ENCODE data around the gene DHX38. TPM values are rescaled to one million over a fixed set of nuclear protein-coding genes. Genes with fewer than 3 reads are reported as not detected.

DHX38 gene
- total RNA-seq, 4 donors from 2014 or later = 36.6 to 98.9 (median 57.5) TPM

DNA sequence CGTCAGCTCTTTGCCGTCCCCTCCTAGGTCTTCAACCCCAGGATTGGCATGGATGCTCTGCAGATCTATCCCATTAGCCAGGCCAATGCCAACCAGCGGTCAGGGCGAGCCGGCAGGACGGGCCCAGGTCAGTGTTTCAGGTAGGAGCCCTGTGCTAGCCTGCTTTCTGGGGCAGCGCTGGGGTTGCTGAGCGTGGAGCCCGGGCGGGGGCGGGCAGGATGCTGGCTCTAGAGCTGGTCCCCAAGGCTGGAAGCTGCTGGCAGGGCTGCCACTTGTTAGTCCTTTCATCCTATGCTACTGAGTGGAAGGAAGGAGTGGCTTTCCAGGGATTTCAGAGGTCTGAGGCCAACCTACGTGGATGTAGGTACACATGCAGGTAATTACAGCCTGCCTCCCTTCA is 12.3 kb downstream of the DHX38 start:
- WGBS = 97% methylated on average over 11 of the region's 12 CpGs
- DNase-seq (ENCODE audit: low spot score in 2 of 2) = no peak
- no peak for TF ChIP-seq POLR2A (IDR thresholded peaks at IDR 0.05)
- TF ChIP-seq, protein P1, sequence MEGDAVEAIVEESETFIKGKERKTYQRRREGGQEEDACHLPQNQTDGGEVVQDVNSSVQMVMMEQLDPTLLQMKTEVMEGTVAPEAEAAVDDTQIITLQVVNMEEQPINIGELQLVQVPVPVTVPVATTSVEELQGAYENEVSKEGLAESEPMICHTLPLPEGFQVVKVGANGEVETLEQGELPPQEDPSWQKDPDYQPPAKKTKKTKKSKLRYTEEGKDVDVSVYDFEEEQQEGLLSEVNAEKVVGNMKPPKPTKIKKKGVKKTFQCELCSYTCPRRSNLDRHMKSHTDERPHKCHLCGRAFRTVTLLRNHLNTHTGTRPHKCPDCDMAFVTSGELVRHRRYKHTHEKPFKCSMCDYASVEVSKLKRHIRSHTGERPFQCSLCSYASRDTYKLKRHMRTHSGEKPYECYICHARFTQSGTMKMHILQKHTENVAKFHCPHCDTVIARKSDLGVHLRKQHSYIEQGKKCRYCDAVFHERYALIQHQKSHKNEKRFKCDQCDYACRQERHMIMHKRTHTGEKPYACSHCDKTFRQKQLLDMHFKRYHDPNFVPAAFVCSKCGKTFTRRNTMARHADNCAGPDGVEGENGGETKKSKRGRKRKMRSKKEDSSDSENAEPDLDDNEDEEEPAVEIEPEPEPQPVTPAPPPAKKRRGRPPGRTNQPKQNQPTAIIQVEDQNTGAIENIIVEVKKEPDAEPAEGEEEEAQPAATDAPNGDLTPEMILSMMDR (IDR thresholded peaks at IDR 0.05) = no peak
- TF ChIP-seq POLR2AphosphoS5 (IDR thresholded peaks at IDR 0.05) = no peak
- TF ChIP-seq EP300 (IDR thresholded peaks at IDR 0.05) = no peak
- no peaks in the 10 kb centered on the region for H3K4me1 ChIP-seq
- no peaks in the 10 kb centered on the region for H3K9me3 ChIP-seq
- no peak overlapping the region for H3K4me3 ChIP-seq
- no peaks in the 10 kb centered on the region for H3K27me3 ChIP-seq
- peaks cover 100% of the 10 kb centered on the region for H3K36me3 ChIP-seq
- H3K27ac ChIP-seq = no peak overlapping the region

DNA sequence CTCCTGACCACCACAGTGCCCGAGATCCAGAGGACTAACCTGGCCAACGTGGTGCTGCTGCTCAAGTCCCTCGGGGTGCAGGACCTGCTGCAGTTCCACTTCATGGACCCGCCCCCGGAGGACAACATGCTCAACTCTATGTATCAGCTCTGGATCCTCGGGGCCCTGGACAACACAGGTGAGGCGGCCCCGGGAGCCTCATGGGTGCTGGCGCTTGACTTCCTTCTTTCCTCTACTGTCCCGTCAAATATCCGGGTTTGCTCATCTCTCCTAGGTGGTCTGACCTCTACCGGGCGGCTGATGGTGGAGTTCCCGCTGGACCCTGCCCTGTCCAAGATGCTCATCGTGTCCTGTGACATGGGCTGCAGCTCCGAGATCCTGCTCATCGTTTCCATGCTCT is 13.7 kb downstream of the DHX38 start:
- Histone ChIP-seq H3K9me3 (no peaks in the 10 kb centered on the region), H3K27ac (no peak overlapping the region), H3K4me1 (no peaks in the 10 kb centered on the region), H3K36me3 (peaks cover 100% of the 10 kb centered on the region), H3K4me3 (no peak overlapping the region), H3K27me3 (no peaks in the 10 kb centered on the region)
- no peak for DNase-seq (ENCODE audit: low spot score in 2 of 2)
- TF ChIP-seq POLR2AphosphoS5 (IDR thresholded peaks at IDR 0.05) = no peak
- WGBS = 90% methylated on average over 15 of the region's 17 CpGs

DNA sequence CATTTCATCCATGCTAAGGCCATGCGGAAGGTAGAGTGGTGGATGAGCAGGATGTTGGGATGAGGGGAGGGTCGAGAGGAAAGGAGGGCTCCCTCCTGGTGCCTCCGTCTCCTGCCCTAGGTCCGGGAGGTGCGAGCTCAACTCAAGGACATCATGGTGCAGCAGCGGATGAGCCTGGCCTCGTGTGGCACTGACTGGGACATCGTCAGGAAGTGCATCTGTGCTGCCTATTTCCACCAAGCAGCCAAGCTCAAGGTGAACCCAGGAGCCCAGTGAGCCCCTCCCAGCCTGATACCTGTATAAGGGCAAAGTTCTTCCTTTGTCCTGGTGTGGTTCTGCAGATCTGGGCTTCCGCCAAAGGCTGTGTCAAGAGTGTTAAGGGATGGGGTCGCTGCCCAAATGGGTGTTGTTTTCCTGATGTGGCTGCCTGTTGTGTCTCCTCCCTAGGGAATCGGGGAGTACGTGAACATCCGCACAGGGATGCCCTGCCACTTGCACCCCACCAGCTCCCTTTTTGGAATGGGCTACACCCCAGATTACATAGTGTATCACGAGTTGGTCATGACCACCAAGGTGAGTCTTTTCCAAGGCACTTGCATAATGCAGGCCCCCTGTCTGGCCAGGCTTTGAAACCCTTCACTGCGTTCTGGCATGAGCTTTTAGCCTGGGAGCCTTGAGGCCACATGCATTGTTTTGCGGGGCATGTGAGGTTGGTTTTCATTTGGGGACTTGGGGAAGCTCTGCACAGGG is 14.9 kb downstream of the DHX38 start:
- 96% methylated on average over 15 of the region's 16 CpGs for WGBS
- TF ChIP-seq POLR2A (IDR thresholded peaks at IDR 0.05) (no peak), EP300 (IDR thresholded peaks at IDR 0.05) (no peak)
- H3K27me3 ChIP-seq = no peaks in the 10 kb centered on the region
- H3K4me1 ChIP-seq = no peaks in the 10 kb centered on the region
- DNase-seq (ENCODE audit: low spot score in 2 of 2) = no peak
- no peaks in the 10 kb centered on the region for H3K9me3 ChIP-seq
- peaks cover 95% of the 10 kb centered on the region for H3K36me3 ChIP-seq
- no peak overlapping the region for H3K27ac ChIP-seq
- H3K4me3 ChIP-seq = no peak overlapping the region

DNA sequence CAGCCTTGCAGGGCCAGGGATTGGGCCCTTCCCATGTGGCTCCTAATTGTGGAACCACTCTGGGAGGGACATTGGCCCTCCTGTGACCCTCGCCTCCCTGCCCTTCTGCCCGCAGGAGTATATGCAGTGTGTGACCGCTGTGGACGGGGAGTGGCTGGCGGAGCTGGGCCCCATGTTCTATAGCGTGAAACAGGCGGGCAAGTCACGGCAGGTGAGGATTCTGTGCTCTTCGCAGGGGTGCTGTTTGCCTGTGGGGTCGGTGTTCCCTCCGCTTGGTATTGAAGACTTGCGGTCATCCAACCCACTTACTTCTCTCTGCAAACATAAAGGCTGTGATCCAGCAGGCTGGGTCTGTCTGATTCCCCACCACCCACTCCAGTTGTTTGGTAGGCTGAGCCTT is 15.7 kb downstream of the DHX38 start:
- Histone ChIP-seq H3K4me3 (no peak overlapping the region), H3K36me3 (peaks cover 88% of the 10 kb centered on the region), H3K27me3 (no peaks in the 10 kb centered on the region), H3K27ac (no peak overlapping the region), H3K4me1 (no peaks in the 10 kb centered on the region), H3K9me3 (no peaks in the 10 kb centered on the region)
- 97% methylated on average over 11 of the region's 12 CpGs for WGBS
- DNase-seq (ENCODE audit: low spot score in 2 of 2) = no peak
- TF ChIP-seq, protein P1 (IDR thresholded peaks at IDR 0.05) = no peak

DNA sequence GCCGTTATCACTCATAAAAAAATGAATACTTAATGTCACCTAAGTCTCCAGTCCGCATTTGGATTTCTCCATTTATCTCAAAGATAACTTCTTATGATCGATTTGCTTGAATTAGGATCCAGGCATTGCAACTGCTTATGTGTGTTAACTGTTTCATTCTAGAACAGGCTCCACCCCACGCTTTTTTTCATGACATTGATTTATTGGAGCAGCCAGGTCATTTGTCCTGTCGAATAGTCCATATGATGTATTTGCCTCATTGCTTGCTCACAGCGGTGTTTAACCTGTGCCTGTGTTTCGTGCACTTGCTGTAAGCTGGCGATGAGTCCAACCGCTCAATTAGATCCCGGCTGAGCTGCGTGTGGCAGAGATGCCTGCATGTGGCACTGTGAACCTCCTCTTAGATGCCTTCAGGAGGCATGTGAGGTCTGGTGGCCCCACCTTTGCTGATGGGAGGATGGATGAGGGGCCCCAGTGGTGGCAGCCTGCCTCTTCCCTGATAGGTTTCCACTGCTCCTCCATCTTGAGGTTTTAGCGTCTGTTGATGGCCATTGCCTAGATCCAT is 16.4 kb downstream of the DHX38 start:
- no peaks in the 10 kb centered on the region for H3K4me1 ChIP-seq
- no peak overlapping the region for H3K27ac ChIP-seq
- no peak for DNase-seq (ENCODE audit: low spot score in 2 of 2)
- H3K36me3 ChIP-seq = peaks cover 80% of the 10 kb centered on the region
- H3K9me3 ChIP-seq = no peaks in the 10 kb centered on the region
- H3K4me3 ChIP-seq = no peak overlapping the region
- WGBS = 85% methylated on average over 12 of the region's 12 CpGs
- TF ChIP-seq EP300 (IDR thresholded peaks at IDR 0.05) (no peak), POLR2AphosphoS5 (IDR thresholded peaks at IDR 0.05) (no peak), POLR2A (IDR thresholded peaks at IDR 0.05) (no peak)
- TF ChIP-seq, protein P1 (IDR thresholded peaks at IDR 0.05) = no peak
- no peaks in the 10 kb centered on the region for H3K27me3 ChIP-seq

DNA sequence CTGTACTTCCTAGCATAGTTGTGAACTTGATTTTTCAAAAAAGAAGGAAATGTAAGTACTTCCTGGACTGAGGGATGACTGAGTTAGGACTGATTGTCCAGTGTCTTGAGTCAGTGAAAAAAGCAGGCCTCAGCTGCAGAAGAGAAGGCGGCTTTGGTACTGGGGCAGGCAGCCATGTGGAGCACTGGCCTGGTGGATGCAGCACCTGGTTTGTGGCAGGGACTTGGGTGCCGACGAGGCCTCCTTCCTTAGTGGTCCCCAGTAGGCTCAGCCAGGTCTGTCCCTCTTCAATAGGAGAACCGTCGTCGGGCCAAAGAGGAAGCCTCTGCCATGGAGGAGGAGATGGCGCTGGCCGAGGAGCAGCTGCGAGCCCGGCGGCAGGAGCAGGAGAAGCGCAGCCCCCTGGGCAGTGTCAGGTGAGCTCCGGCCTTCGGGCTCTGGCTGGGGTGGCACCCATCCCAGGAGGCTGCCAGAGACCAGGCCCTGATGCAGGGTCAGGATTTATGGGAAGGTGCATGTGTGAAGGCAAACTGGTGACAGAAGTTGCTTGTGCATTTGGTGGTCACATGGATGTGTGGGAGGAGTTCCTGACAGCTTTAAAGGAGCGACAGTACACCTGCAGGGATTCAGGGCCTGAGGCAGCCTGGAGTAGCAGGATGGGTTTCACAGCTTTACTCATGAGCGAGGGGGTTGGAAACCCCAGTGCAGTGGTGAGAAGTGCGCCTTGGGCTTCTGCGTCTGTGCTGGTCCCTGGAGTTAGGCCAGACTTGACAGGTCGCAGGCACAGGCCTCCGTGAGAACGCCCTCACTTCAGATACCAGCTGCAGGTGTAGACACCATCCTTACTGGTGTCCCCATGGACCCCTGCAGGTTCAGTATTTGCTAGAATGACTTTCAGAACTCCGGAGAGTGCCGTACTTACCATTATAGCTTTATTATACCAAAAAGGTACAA is 17.3 kb downstream of the DHX38 start:
- Histone ChIP-seq H3K4me3 (no peak overlapping the region), H3K9me3 (no peaks in the 10 kb centered on the region), H3K27me3 (no peaks in the 10 kb centered on the region), H3K36me3 (peaks cover 71% of the 10 kb centered on the region), H3K4me1 (no peaks in the 10 kb centered on the region), H3K27ac (no peak overlapping the region)
- WGBS = 96% methylated on average over 19 of the region's 23 CpGs
- TF ChIP-seq POLR2A (IDR thresholded peaks at IDR 0.05) = no peak
- TF ChIP-seq, protein P1 (IDR thresholded peaks at IDR 0.05) = no peak
- TF ChIP-seq EP300 (IDR thresholded peaks at IDR 0.05) = no peak
- no peak for TF ChIP-seq POLR2AphosphoS5 (IDR thresholded peaks at IDR 0.05)
- DNase-seq (ENCODE audit: low spot score in 2 of 2) = no peak

Measured in suprapubic skin (tissue), 4 donors.